GM12878 (cell line): ENCODE data around the gene LPAR5. TPM values are rescaled to one million over a fixed set of nuclear protein-coding genes. Genes with fewer than 3 reads are reported as not detected.

Experiments used
- CEBPB ChIP-seq, 2 experiments: fragments of 150-350 bp in 1 of 2; IDR thresholded peaks; 2 replicates each; pipeline ENCODE4 v1.6.1; 2012 to 2014; ENCODE audit warnings: low read depth in 2 of 2, low read length in 2 of 2, borderline replicate concordance in 1 of 2, inconsistent platforms in 1 of 2
- HSF1 ChIP-seq: fragments of 150-350 bp; IDR thresholded peaks from 2 replicates; pipeline ENCODE4 v1.6.1; 2014; ENCODE audit warnings: mild to moderate bottlenecking, low read depth, low read length
- MLLT1 ChIP-seq: fragments of 450-650 bp; IDR thresholded peaks from 2 replicates; pipeline ENCODE4 v1.6.1; 2016; ENCODE audit warnings: mild to moderate bottlenecking
- NBN ChIP-seq: fragments of 450-650 bp; IDR thresholded peaks from 2 replicates; pipeline ENCODE4 v1.6.1; 2016
- ZBTB11 ChIP-seq: fragments of 450-650 bp; formaldehyde crosslinking; IDR thresholded peaks from 2 replicates; pipeline ENCODE4 v1.5.0; 2022; ENCODE audit warnings: mild to moderate bottlenecking, missing genetic modification characterization
- polyA plus RNA-seq, 11 experiments: library from polyadenylated mRNA; depleted of rRNA in 4 of 11; unstranded in 6 of 11; stranded (reverse) in 5 of 11; fragments of >200 nt; fragmentation: Nextera tagmentation in 4 of 11; fragmentation: Illumina TruSeq in 1 of 11; extraction: Ambion mirVana in 4 of 11; extraction: Trizol in 1 of 11; gene quantifications; 1 replicate in 1 of 11; 2 replicates in 10 of 11; pipeline versions ENCODE4 v1.2.1 to v1.2.3, GENCODE V29; 2011 to 2016; ENCODE audit warnings: inconsistent platforms in 2 of 11, missing spikeins in 2 of 11, low read depth in 1 of 11
- total RNA-seq, 4 experiments: library from RNA; depleted of rRNA in 3 of 4; stranded (reverse); fragments of >200 nt in 3 of 4; fragmentation: Illumina TruSeq in 1 of 4; extraction: Trizol in 1 of 4; gene quantifications; 2 replicates each; pipeline versions ENCODE4 v1.2.1 to v1.2.3, GENCODE V29; 2013 to 2021

LPAR5 gene
- total and polyA plus RNA-seq, 10 of the 15 experiments (the other 5 are each of a cell fraction or from before 2014, with no cell fraction given), result 1.3 to 7.9 (median 5.3) TPM

GRCh38 chr12:6635375-6635855 is 344 bp downstream of the LPAR5 start (continued):
- TF ChIP-seq MLLT1, result peak; percentile 91
- TF ChIP-seq NBN, result peak; percentile 82
- TF ChIP-seq ZBTB11, result no peak
- no peak for TF ChIP-seq HSF1
- no peak for TF ChIP-seq CEBPB (IDR thresholded peaks at IDR 0.05; ENCODE audit: borderline replicate concordance in 1 of 2, low read depth in 2 of 2, low read length in 2 of 2)
